ENCODE results near the gene EYA2. TPM values are rescaled to one million over a fixed set of nuclear protein-coding genes. Genes with fewer than 3 reads are reported as not detected.

The EYA2 gene
- total and polyA plus RNA-seq, 12 donors: 0.26 to 1.9 (median 0.70) TPM

DNA sequence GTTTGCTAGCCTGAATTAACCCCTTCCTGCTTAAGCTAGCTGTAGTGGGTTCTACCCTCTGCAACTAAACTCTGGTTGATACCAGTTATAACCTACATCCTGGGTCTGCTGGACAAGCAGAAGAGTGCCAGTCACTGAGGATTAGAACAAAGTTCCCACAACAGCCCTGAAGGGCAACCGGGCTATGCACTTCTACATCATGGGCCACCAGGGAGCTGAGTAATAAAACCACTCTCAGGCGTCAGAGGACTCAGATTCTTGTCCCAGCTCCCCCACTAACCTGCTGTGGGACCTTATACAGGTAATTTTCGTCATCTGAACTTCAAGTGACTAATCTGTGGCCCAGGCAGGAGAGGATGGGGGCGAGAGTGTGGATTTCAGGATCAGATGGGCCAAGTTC, 56.8 kb downstream of the EYA2 start:
- Histone ChIP-seq H3K4me1 (no peaks in the 10 kb centered on the region), H3K27ac (no peak overlapping the region), H3K36me3 (no peaks in the 10 kb centered on the region), H3K27me3 (peaks cover 0 to 11% (median 0%) of the 10 kb centered on the region in 7 donors), H3K4me3 (no peak overlapping the region), H3K9me3 (peaks cover 0 to 12% (median 0%) of the 10 kb centered on the region in 11 donors)
- WGBS, 2 donors: 43 to 49% methylated on average over 4 of the region's 4 CpGs
- DNase-seq (no peak), ATAC-seq (no peak)
- no peak for TF ChIP-seq CTCF (IDR thresholded peaks at IDR 0.05)
- intact Hi-C loops (cut with DNase I): no loop called here

DNA sequence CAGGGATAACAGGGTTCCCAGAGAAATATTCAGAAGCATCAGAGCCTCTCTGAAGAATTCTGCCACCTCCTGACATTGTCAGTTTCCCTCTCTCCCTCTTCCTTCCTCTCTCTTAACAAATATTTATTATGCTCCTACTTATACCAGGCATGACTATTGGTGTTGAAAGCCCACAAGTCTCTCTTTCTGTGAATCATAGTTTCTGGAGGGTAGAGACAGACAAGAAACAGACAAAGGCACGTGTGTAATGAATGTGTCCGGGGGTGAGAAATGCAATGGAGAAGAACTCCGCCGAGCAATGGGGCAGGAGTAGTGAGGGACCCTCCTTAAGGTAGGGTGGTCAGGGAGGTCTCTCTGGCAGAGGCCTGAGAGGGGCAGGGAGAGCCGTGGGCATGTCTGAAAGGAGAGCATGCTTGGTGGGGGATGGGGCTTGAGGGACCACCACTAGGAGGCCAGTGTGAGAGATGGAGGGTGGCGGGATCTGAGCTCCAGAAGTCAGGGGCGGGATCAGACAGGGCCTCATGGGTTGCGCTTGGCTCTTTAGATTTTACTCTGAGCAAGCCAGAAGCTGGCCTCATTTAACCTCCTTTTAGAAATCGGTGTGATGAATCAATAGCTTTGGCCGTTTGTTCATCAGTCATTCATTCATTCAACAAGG, 57.3 kb downstream of the EYA2 start:
- no peak for TF ChIP-seq CTCF (IDR thresholded peaks at IDR 0.05)
- ATAC-seq (no peak), DNase-seq (no peak)
- 72 to 74% methylated on average over 10 of the region's 10 CpGs for WGBS, 2 donors
- no peaks in the 10 kb centered on the region for H3K36me3 ChIP-seq
- H3K27ac ChIP-seq: no peak overlapping the region
- intact Hi-C loops (cut with DNase I): no loop called here
- H3K4me3 ChIP-seq: no peak overlapping the region
- peaks cover 0 to 11% (median 0%) of the 10 kb centered on the region in 7 donors for H3K27me3 ChIP-seq
- peaks cover 0 to 14% (median 0%) of the 10 kb centered on the region in 11 donors for H3K9me3 ChIP-seq
- H3K4me1 ChIP-seq: no peaks in the 10 kb centered on the region

DNA sequence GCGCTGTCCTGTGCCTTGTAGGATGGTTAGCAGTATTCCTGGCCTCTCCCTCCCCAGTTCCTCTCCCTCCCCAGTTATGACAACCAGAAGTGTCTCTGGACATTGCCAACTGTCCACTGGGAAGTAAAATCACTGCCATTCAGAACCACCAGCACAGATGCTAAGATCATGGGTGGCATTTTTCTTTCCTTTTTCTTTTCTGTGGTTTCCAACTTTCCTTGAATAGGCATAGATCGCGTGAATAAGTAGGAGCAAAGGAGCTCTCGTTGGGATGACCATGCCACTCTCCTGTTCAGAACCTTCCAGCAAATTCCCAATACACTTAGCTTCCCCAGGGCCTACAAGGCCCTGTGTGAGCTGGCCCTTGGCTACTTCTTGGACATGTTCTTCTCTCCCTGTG, 59.0 kb downstream of the EYA2 start:
- Histone ChIP-seq H3K4me3 (no peak overlapping the region), H3K27me3 (peaks cover 0 to 11% (median 0%) of the 10 kb centered on the region in 7 donors), H3K27ac (no peak overlapping the region), H3K4me1 (no peaks in the 10 kb centered on the region), H3K36me3 (no peaks in the 10 kb centered on the region), H3K9me3 (peaks cover 0 to 16% (median 0%) of the 10 kb centered on the region in 11 donors)
- DNase-seq (no peak), ATAC-seq (no peak)
- intact Hi-C loops (cut with DNase I): no loop called here
- no peak for TF ChIP-seq CTCF (IDR thresholded peaks at IDR 0.05)
- 92 to 97% methylated on average over 4 of the region's 4 CpGs for WGBS, 2 donors

DNA sequence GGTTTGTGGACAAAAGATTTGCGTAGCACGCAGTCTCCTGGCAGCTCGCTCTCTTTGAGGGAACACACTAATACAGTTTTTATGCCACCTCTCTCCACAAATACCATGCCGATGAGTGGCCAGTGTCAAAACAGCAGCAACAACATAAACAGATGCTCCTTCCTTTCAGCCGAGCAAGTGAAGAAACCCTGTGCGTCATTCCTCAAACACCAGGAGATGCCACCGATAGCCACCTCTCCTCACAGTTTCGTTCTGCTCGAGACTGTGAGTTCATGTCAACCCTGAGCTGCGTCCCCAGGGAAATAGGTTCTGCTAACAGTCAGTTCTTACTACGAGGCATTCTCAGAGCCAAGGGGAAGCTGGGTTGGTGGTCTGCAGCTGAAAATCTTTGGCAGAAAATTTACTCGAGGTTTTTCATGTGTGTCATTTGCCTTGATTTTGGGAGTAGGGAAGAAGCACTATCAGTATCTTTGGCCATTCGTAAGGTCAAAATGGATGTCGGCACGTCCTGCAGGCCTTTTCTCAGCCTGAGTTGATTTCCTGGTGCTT, 59.9 kb downstream of the EYA2 start:
- WGBS, 2 donors: 62 to 68% methylated on average over 15 of the region's 15 CpGs
- TF ChIP-seq CTCF (IDR thresholded peaks at IDR 0.05): no peak
- Histone ChIP-seq H3K27me3 (peaks cover 0 to 17% (median 0%) of the 10 kb centered on the region in 7 donors), H3K9me3 (peaks cover 0 to 16% (median 0%) of the 10 kb centered on the region in 11 donors), H3K4me3 (no peak overlapping the region), H3K27ac (no peak overlapping the region), H3K4me1 (no peaks in the 10 kb centered on the region), H3K36me3 (no peaks in the 10 kb centered on the region)
- no peak for DNase-seq
- no peak for ATAC-seq
- intact Hi-C loops (cut with DNase I): no loop called here
